Right lobe of liver (tissue), 4 donors: ENCODE measurements around the gene IDS.

Experiments
- CTCF ChIP-seq, 4 donors: fragments of 200-600 bp in 3 of 4; fragments of 450-650 bp in 1 of 4; IDR thresholded peaks; one replicate each; pipeline versions ENCODE4 v1.5.1 to v1.8.0; 2016 to 2022; ENCODE audit warnings: antibody characterized with exemption in 4 of 4, mild to moderate bottlenecking in 2 of 4
- POLR2A ChIP-seq: fragments of 450-650 bp; IDR thresholded peaks from one replicate; pipeline ENCODE4 v1.6.1; 2017; ENCODE audit warnings: antibody characterized with exemption, mild to moderate bottlenecking
- donor health status: DM: no; HTN: no; CAD: no.
- donor health status: DM: no; HTN: no; CAD: no.
- donor health status: DM: no; HTN: yes; CAD: no.

- no peak for TF ChIP-seq CTCF (IDR thresholded peaks at IDR 0.05)
- TF ChIP-seq POLR2A: no peak
These were observed 48.4 kb downstream of the IDS start for GRCh38 chrX:149456476-149457245.
